OCI-LY7 (cell line): Measurements from ENCODE around the gene GABPB2.

Source experiments
- CTCF ChIP-seq: fragments of 200-600 bp; sonication (generic); conservative IDR thresholded peaks from 2 replicates; pipeline ENCODE4 v1.5.1; 2014; ENCODE audit warnings: mild to moderate bottlenecking, antibody characterized with exemption, low read length, moderate library complexity, mixed read lengths
- EZH2phosphoT487 ChIP-seq: fragments of 200-600 bp; sonication (generic); IDR thresholded peaks from 2 replicates; pipeline ENCODE4 v1.6.1; 2018; ENCODE audit warnings: low read depth, borderline replicate concordance, mild to moderate bottlenecking, mixed run types, antibody characterized with exemption, low read length, moderate library complexity, mixed read lengths

GRCh38 chr1:151134396-151134795 is 63.8 kb downstream of the GABPB2 start:
- TF ChIP-seq CTCF (no peak), EZH2phosphoT487 (no peak)
